Activated CD8-positive, alpha-beta T cell treated with anti-CD3 and anti-CD28 coated beads for 36 hours (primary cell): ENCODE data around the gene TRIM69. TPM values are rescaled to one million over a fixed set of nuclear protein-coding genes. Genes with fewer than 3 reads are reported as not detected.
A peak's percentile ranks its signal among the peaks of the same experiment; 100 is the strongest.

ENCODE experiments used
- ATAC-seq: fragments of 200-7000 bp; cut with Tn5 transposase; one replicate; pipeline ENCODE4 v1.10.0; 2021; ENCODE audit warnings: mild to moderate bottlenecking, moderate library complexity
- CTCF ChIA-PET: fragments of 350-600 bp; sonication (Branson Sonifier 250); formaldehyde crosslinking; loops from one replicate; lab custom pipeline; 2021; ENCODE audit warnings: antibody characterized with exemption; lab: Charles Lee
- POLR2A ChIA-PET: fragments of 350-600 bp; sonication (Branson Sonifier 250); formaldehyde crosslinking; loops from one replicate; lab custom pipeline; 2021; ENCODE audit warnings: antibody characterized with exemption; lab: Charles Lee
- DNase-seq: peaks from one replicate; pipeline ENCODE4 v3.0.0-alpha.2; 2020
- H3K27ac Mint-ChIP-seq: one replicate; pipeline ENCODE4 v1.8.0; 2021; ENCODE audit warnings: mild to moderate bottlenecking, mixed read lengths
- H3K27me3 Mint-ChIP-seq: one replicate; pipeline ENCODE4 v1.8.0; 2021; ENCODE audit warnings: mixed read lengths
- H3K36me3 Mint-ChIP-seq: one replicate; pipeline ENCODE4 v1.8.0; 2021; ENCODE audit warnings: low read depth, mixed read lengths
- H3K4me1 Mint-ChIP-seq: one replicate; pipeline ENCODE4 v1.8.0; 2021; ENCODE audit warnings: low read depth, mixed read lengths
- H3K4me3 Mint-ChIP-seq: one replicate; pipeline ENCODE4 v1.8.0; 2021; ENCODE audit warnings: mild to moderate bottlenecking, moderate library complexity, mixed read lengths
- H3K9me3 Mint-ChIP-seq: one replicate; pipeline ENCODE4 v1.8.0; 2021; ENCODE audit warnings: mixed read lengths
- intact Hi-C: fragments of 100-400 bp; cut with micrococcal nuclease; formaldehyde crosslinking; loops from one replicate; pipeline ENCODE4 v1.10.0; 2022
- total RNA-seq, 2 experiments: library from RNA; stranded (reverse); gene quantifications; one replicate each; pipeline ENCODE4 v1.2.3, GENCODE V29; 2021
- TF ChIP-seq, protein P1 (sequence below): fragments of 200-600 bp; IDR thresholded peaks from one replicate; pipeline ENCODE4 v1.8.0; 2022; ENCODE audit warnings: antibody characterized with exemption, mild to moderate bottlenecking

TRIM69 gene
- total RNA-seq, 2 experiments from 2014 or later = 59.8 to 63.5 TPM

DNA sequence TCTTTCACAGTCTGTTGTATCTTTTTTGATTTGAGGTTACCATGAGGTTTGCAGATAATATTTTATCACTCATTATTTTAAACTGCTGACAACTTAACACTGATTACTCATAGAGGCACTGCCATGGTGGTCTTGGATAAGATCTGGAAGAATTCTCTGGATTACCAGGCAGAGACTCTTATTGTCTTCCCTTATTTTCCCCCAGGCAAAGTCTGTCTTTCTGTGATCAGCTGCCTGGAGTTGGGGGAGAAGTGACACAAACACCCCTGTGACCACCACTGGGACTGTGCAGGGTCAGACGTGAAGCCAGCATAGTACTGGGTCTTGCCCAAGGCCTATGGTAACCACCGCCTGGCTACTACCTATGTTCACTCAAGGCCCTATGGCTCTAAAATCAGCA, 29.9 kb upstream of the TRIM69 start:
- no peak overlapping the region for H3K4me3 Mint-ChIP-seq
- intact Hi-C loops = no loop called here
- peaks cover 27% of the 10 kb centered on the region for H3K4me1 Mint-ChIP-seq
- H3K27me3 Mint-ChIP-seq = no peaks in the 10 kb centered on the region
- ATAC-seq (no peak), DNase-seq (no peak)
- CTCF ChIA-PET = interaction anchor here (12.7 to 16.8 kb wide), 2 partner anchors 27 to 40 kb away, joined by 197 to 333 read pairs; partner anchors contain the start of genes SPG11 and TRIM69
- peaks cover 17% of the 10 kb centered on the region for H3K9me3 Mint-ChIP-seq
- no peak overlapping the region for H3K27ac Mint-ChIP-seq
- TF ChIP-seq, protein P1, sequence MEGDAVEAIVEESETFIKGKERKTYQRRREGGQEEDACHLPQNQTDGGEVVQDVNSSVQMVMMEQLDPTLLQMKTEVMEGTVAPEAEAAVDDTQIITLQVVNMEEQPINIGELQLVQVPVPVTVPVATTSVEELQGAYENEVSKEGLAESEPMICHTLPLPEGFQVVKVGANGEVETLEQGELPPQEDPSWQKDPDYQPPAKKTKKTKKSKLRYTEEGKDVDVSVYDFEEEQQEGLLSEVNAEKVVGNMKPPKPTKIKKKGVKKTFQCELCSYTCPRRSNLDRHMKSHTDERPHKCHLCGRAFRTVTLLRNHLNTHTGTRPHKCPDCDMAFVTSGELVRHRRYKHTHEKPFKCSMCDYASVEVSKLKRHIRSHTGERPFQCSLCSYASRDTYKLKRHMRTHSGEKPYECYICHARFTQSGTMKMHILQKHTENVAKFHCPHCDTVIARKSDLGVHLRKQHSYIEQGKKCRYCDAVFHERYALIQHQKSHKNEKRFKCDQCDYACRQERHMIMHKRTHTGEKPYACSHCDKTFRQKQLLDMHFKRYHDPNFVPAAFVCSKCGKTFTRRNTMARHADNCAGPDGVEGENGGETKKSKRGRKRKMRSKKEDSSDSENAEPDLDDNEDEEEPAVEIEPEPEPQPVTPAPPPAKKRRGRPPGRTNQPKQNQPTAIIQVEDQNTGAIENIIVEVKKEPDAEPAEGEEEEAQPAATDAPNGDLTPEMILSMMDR = no peak
- POLR2A ChIA-PET = interaction anchor here (1.2 to 37.9 kb wide), 3 partner anchors 13 to 33 kb away, joined by 3 to 1862 read pairs (median 3); partner anchors contain the start of gene SPG11
- H3K36me3 Mint-ChIP-seq = peaks cover 45% of the 10 kb centered on the region

DNA sequence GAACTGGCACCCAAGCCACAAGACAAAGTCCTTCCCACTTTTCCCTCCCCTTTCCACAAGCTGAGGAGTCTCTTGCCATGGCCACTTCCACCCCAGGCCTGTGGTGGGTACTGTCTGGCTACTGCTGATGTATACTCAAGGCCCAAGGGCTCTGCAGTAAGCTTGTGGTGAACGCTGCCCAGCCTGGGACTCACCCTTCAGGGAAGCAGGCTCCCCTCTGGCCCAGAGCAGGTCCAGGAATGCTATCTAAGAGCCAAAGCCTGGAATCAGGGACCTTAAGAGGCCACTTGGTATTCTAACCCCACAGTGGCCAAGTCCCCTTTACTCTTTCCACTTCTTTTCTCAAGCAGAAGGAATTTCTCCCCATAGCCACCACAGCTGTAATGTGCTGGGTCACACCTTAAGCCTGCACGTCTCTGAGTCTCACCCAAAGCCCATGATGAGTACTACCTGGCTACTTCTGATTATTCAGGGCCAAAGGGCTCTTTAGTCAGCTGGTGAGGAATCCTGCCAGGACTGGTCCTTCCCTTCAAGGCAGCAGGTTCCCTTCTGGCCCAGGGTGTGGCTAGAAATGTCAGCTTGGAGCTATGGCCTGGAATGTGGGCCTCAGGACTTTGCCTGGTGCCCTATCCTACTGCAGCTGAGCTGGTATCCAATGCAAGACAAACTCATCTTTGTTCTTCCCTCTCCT, 29.2 kb upstream of the TRIM69 start:
- no peaks in the 10 kb centered on the region for H3K27me3 Mint-ChIP-seq
- no peak overlapping the region for H3K4me3 Mint-ChIP-seq
- TF ChIP-seq, protein P1 = no peak
- H3K9me3 Mint-ChIP-seq = peaks cover 13% of the 10 kb centered on the region
- CTCF ChIA-PET = interaction anchor here (1.2 to 16.8 kb wide), 3 partner anchors 8 to 41 kb away, joined by 3 to 333 read pairs (median 197); partner anchors contain the start of genes SPG11 and TRIM69
- POLR2A ChIA-PET = interaction anchor here (0.6 to 37.9 kb wide), 4 partner anchors 12 to 286 kb away, joined by 3 to 1862 read pairs (median 3); partner anchors contain the start of gene SPG11
- DNase-seq (no peak), ATAC-seq (no peak)
- H3K36me3 Mint-ChIP-seq = peaks cover 50% of the 10 kb centered on the region
- intact Hi-C loops = no loop called here
- H3K27ac Mint-ChIP-seq = no peak overlapping the region
- H3K4me1 Mint-ChIP-seq = peaks cover 24% of the 10 kb centered on the region

DNA sequence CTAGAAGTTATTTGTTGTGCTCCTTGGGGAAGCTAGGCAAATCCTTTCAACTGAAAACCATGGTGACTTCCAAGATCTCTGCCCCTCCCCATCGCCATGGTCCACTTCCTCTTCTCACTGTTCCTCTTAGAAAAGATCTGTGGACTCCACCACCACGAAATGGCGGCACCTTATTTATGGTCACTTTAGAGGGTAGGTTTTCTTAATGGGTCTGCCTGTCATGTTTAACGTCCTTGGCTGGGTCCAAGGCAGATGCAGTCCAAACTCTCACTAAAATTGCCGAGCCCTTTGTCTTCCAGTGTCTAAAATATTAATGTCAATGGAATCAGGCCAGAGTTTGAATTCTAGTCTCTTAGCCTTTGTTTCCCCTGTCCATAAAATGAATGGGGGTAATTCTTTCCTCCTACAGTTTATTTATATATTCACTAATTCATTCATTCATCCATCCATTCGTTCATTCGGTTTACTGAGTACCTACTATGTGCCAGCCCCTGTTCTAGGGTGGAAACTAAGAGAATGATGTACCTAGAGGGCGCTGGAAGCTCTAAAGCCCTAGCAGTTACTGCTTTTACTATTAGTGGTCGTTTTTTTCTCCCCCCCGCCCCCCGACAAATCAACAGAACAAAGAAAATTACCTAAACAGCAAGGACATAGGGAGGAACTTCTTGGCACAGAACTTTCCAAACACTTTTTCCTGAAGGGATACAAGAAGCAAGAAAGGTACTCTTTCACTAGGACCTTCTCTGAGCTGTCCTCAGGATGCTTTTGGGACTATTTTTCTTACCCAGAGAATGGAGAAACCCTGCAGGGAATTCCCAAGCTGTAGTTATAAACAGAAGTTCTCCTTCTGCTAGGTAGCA, 25.9 kb upstream of the TRIM69 start:
- TF ChIP-seq, protein P1 = peak; percentile 27
- POLR2A ChIA-PET = interaction anchor here (0.6 to 37.9 kb wide), 14 partner anchors 14 to 313 kb away, joined by 3 to 1862 read pairs (median 5); partner anchors contain the start of genes CTDSPL2, SORD, SPG11 and TRIM69
- Mint-ChIP-seq H3K4me3 (peak overlapping the region; percentile 94), H3K27me3 (no peaks in the 10 kb centered on the region), H3K4me1 (peaks cover 29% of the 10 kb centered on the region), H3K27ac (peak overlapping the region; percentile 100), H3K36me3 (peaks cover 67% of the 10 kb centered on the region), H3K9me3 (no peaks in the 10 kb centered on the region)
- CTCF ChIA-PET = interaction anchor here (0.6 to 16.8 kb wide), 10 partner anchors 14 to 73 kb away, joined by 3 to 333 read pairs (median 3); partner anchors contain the start of genes SPG11 and TRIM69
- DNase-seq (peak; percentile 67), ATAC-seq (peak; percentile 14)
- intact Hi-C loops = loop anchor here (1.0 to 5.0 kb wide), 3 partner anchors 18 to 47 kb away; partner anchors contain the start of gene SPG11

DNA sequence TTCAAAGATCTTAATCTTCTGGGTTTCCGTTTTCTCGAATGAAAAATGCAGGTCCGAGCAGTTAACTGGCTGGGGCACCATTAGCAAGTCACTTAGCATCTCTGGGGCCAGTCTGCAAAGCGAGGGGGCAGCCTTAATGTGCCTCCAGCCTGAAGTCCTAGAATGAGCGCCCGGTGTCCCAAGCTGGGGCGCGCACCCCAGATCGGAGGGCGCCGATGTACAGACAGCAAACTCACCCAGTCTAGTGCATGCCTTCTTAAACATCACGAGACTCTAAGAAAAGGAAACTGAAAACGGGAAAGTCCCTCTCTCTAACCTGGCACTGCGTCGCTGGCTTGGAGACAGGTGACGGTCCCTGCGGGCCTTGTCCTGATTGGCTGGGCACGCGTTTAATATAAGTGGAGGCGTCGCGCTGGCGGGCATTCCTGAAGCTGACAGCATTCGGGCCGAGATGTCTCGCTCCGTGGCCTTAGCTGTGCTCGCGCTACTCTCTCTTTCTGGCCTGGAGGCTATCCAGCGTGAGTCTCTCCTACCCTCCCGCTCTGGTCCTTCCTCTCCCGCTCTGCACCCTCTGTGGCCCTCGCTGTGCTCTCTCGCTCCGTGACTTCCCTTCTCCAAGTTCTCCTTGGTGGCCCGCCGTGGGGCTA, 25.1 kb upstream of the TRIM69 start, which contains the start of the genes B2M and PATL2:
B2M (plus strand) TSS at position 422 of the 647 bp plus-strand sequence; CDS start at position 452, 30 bp downstream.
PATL2 (minus strand) TSS at position 228 of the 647 bp plus-strand sequence. CDS start 34,833 bp downstream, outside the sequence.
- no peaks in the 10 kb centered on the region for H3K27me3 Mint-ChIP-seq
- H3K4me3 Mint-ChIP-seq = peak within 1 kb of the TSS; percentile 94
- peak within 1 kb of the TSS; percentile 100 for H3K27ac Mint-ChIP-seq
- no peaks in the 10 kb centered on the region for H3K9me3 Mint-ChIP-seq
- peaks cover 37% of the 10 kb centered on the region for H3K4me1 Mint-ChIP-seq
- intact Hi-C loops = loop anchor here (1.0 to 5.0 kb wide), 3 partner anchors 17 to 48 kb away; partner anchors contain the start of gene SPG11
- peak; percentile 94 for DNase-seq
- TF ChIP-seq, protein P1 = no peak
- CTCF ChIA-PET = interaction anchor here (0.6 to 16.8 kb wide), 10 partner anchors 15 to 72 kb away, joined by 3 to 333 read pairs (median 3); partner anchors contain the start of genes SPG11 and TRIM69
- peak; percentile 83 for ATAC-seq
- POLR2A ChIA-PET = interaction anchor here (0.6 to 37.9 kb wide), 14 partner anchors 14 to 312 kb away, joined by 3 to 1862 read pairs (median 5); partner anchors contain the start of genes CTDSPL2, SORD, SPG11 and TRIM69
- peaks cover 74% of the 10 kb centered on the region for H3K36me3 Mint-ChIP-seq
